Activated gamma-delta T cell treated with anti-CD3 and anti-CD28 coated beads, Interleukin-2, amount 50 U/mL, for 16 hours (primary cell): ENCODE data around the gene RAD23B.
"Not testable (repeated sequence)": the region's sequence is repeated elsewhere in the genome, so short reads cannot be mapped to it uniquely, and the experiment has no call there.

Experiments used
- DNase-seq: peaks from one replicate; pipeline ENCODE4 v3.0.0-alpha.2; 2020; ENCODE audit warnings: low read depth

The RAD23B gene

DNA sequence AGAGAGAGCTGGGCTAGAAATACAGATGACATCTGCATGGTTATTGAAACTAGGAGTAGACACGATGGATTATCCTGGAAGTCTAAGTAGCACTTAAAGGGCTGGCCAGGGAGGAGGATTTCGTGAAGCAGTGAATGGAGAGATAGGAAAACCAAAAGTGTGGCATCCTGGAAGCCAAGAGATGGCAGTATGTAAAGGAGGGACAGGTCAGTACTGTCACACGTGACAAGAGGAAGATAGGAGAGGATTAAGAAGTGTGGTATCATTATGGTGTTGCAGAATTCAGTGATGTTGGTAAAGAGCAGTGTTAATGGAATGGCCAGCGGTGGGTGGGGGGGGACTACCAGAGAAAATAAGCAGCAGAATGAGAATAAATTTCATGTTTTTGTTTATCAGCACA, 11.7 kb downstream of the RAD23B start:
- no peak for DNase-seq

GRCh38 chr9:107295995-107296394, 12.9 kb downstream of the RAD23B start:
- DNase-seq = no peak

GRCh38 chr9:107296592-107296991, 13.5 kb downstream of the RAD23B start:
- not testable (repeated sequence) for DNase-seq

- DNase-seq = no peak
Measured at GRCh38 chr9:107299437-107299836, 16.4 kb downstream of the RAD23B start.

GRCh38 chr9:107306308-107306707, 23.2 kb downstream of the RAD23B start:
- DNase-seq = no peak

GRCh38 chr9:107307331-107307730, 24.3 kb downstream of the RAD23B start:
- DNase-seq = no peak

DNA sequence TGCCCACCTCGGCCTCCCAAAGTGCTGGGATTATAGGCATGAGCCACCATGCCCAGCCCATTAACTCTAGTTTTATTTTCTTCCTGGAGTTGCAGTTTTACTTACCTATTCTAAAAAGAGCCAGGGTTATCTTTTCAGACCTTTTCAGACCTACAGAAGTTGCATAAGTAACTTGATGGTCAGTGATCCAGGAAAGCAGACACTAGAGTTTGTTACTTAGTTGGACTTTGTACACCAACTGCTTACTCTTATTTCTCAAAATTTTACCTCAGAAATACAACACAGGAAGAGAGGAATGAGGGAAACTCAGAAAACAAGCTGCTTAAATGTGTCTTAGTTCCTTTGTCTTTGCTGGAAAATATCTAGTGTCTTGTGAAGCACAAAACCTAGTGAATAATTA, 25.4 kb downstream of the RAD23B start:
- no peak for DNase-seq

- DNase-seq = no peak
Measured at GRCh38 chr9:107309271-107309670, 26.2 kb downstream of the RAD23B start.

GRCh38 chr9:107312376-107313050, 29.4 kb downstream of the RAD23B start:
- no peak for DNase-seq

GRCh38 chr9:107313555-107314096, 30.5 kb downstream of the RAD23B start:
- DNase-seq = no peak

DNA sequence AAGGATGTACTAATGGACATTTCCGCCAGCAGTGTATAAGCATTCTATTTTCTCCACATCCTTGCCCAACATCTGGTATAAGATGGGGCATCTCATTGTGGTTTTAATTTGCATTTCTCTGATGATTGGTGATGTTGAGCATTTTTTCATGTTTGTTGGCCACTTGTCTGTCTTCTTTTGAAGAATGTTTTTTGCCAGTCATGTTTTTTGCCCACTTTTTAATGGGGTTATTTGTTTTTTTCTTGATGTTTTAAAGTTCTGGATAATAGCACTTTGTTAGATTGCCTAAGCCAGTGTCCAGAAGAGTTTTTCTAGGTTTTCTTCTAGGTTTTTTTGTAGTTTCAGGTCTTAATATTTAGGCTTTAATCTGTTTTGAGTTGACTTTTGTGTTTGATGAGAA, 31.7 kb downstream of the RAD23B start:
- no peak for DNase-seq

- no peak for DNase-seq
Measured at GRCh38 chr9:107316795-107317661, 33.9 kb downstream of the RAD23B start.

DNA sequence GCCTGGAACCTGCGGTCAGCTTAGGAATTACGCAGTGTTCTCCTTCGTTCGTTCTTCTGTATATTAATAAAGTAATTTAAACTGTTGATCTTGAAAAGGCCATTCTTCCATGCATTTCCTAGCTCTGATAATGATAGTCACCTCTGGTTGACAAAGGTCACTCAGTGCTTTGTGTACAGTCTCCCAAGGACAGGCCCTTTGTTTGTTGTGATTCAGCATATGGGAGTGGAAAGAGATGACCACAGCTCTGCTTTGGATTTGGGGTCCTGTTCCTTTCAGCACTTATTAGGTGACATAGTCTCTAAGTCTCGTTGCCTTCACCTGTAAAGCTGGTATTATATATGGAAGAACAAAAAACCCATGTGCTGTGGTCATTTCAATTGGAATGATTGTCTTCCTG, 39.6 kb downstream of the RAD23B start:
- DNase-seq = no peak

GRCh38 chr9:107323836-107324585, 40.9 kb downstream of the RAD23B start:
- DNase-seq = no peak

GRCh38 chr9:107325842-107326241, 42.8 kb downstream of the RAD23B start:
- no peak for DNase-seq

- DNase-seq = no peak
Measured at GRCh38 chr9:107328510-107328909, 45.4 kb downstream of the RAD23B start.

GRCh38 chr9:107330420-107330819, 47.3 kb downstream of the RAD23B start:
- DNase-seq = no peak

DNA sequence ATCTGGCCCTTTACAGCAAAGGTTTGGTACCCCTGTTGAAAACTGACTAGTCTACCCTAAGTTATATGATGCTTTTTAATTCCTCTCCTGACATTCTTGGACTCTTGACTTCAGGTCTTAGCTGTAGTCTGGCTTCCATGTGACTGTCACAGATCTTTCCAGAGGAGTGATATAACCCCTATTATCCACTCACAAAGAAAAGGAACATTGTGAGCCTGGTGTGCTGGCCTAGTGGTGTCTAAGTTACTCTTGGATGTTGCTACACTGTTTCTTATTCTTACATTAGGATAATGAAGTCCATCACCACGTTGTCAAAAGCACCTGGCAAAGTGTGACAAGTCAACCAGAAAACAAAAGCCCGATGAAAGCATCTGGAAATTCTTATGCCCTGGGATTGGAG, 49.8 kb downstream of the RAD23B start:
- DNase-seq = no peak

GRCh38 chr9:107333363-107333762, 50.3 kb downstream of the RAD23B start:
- DNase-seq = no peak

DNA sequence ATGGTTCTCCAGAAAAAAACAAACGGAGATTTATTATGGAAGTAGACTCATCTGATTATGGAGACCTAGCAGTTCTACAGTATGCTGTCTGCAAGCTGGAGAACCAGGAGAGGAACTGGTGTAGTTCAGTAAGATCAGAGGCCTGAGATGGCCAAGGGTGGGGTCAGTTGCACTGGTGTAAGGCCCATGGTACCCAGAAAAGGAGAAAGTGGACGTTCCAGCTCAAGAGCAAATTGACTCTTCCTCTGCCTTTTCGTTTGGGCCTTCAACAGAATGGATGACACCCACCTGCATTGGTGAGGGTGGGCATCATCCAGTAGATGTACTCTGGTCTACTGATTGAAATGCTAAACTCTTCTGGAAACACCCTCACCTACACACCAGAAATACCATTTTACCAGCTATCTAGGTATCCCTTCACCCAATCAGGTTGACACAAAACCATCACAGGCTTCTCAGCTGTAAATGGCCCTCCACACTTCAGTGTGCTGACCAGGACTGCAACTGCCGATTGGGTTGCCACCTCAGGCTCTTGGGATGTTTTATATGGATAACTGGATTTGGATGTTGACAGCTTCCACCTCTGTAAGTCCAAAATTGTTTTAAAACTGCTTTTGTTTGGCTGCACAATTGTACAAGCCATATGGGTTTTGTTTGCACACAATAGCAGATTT, 51.2 kb downstream of the RAD23B start:
- no peak for DNase-seq

DNA sequence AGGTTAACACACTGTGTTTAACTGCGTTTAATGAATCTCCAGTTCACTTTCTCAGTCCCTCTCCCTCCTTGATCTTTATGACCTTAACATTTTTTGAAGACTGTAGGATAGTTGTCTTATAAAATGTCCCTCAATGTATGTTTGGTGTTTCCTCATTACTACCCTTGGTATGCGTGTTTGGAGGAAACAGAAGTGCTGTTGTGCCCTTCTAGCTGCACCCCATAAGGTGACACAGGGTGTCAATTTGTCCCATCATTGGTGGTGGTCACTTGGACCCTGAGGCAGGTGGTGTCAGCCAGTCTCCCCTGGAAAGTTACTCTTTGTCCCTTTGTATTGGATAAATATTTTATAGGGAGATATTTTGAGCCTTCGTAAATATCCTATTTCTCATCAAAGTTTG, 52.3 kb downstream of the RAD23B start:
- DNase-seq = no peak
